ENCODE data around the gene FGFR2.

The FGFR2 gene

DNA sequence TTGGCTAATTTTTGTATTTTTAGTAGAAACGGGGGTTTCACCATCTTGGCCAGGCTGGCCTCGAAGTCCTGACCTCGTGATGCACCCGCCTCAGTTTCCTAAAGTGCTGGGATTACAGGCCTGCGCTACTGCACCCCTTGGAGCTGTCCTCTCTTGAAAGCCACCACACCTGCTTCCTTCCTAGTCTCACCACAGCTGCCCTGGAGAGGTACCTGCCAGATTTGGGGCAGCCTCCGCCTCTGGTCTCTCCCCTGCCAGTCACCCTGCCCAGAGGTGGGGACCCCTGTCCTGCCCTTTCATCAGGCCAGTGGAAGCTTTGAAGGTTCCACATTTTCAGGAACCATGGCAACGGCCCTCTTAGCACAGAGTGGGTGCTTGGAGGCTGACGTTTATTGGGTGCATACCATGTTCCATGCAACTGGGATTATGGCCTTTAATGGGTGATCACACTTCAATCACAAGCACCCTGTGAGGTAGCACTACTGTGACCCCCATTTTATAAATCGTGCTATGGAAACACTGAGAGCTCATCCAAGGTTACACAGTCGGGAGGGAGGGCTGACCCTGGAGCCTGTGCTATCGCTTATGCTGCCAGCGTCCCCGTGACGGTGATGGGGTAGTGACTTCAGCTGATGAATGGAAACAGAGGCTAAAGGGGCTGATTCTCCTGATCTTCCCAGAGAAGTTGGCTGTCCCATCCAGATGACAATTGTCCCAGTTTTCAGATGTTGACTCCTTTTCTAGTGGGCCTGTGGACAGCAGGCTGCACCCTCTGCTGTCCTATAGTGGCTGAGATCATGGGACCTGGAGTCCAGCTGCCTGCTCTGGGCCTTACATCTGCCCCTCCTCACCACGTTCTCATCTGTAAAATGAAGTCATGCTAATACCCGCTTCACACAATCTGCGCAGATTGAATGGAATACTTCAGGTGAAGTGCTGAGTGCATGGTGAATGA, 11.5 kb upstream of the FGFR2 start:
- DNase-seq = no peak

DNA sequence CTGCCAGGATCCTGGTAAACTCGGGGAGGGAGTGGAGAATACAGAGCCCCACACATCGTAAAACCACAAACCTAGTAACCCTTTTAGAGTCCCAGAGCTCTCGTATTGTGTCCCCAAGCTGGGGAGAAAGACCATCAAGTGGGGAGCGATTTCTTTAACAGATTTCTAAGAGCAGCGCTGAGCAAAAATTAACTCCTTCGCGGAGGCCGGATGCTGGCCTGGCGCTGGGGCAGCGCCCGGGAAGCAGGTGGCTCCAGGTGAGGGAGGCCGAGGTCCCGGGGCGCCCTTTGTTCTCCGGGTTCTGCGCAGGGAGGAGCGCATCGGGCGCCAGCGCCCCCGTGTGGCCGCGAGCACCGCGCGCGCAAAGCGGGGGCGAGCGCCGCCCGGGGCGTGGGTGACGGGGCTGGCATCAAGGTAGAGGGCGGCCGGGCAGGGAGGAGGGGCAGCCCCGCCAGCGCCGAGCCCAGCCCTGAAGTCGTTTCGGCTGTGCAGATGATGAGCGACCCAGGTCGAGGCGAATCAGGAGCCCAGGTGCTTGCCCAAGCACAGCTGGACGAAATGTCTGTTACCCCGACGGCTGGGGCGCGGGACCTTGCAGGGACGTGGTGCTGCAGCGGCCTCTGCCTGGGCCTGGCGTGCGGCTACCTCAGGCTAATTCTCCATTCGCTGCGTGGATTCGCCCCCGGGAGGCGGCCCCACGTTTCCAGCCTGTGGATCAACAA, 10.4 kb upstream of the FGFR2 start:
- DNase-seq = peak; percentile 51

DNA sequence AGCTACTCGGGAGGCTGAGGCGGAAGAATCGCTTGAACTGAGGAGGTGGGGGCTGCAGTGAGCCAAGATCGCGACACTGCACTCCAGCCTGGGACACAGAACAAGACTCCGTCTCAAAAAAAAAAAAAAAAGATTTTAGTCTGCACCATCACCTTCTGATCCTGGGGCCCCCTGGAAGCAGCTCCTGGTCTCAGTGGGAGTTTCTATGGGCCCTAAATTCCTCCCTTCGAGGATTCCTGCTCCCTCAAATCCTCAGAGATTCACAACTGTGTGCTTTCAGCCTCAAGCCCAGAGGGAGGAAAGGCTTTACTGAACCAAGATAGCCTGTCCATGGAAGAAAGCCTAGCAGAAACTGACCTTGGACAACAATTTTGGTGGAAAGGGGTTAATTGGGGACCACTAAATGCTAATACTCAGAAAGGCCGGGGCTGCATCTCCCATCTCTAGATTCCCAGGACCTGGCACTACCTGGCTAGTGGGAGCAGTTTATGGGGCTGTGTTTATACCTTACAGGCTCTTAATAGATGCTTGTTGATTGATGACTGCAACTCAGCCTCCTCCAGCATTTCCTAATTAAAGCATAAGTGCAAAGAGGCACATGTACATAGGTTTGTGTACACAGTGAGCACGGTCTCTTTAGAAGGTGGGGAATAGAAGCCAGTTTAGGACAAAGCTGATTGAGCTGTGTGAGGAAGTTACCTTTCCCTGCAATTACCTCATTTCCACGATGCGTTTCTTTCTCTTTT, 9.2 kb upstream of the FGFR2 start:
- DNase-seq = no peak

DNA sequence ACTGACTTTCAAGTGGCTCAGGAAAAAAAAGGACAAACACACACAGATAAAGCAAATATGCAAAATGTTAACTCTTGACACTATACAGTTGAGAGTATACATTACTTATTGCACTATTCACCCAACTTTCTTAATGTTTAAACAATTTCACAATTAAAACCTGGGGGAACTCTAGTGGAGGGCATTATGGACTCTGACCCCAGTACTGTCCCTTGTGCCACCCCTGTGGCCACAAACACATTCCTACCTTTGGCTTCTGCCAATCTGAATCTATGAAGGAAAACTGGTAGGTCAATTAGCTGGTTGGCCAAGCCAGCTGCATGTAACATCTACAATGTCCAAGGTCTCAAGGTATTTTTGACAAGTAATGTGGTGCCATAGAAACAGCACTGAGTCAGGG, 7.5 kb upstream of the FGFR2 start:
- no peak for DNase-seq

DNA sequence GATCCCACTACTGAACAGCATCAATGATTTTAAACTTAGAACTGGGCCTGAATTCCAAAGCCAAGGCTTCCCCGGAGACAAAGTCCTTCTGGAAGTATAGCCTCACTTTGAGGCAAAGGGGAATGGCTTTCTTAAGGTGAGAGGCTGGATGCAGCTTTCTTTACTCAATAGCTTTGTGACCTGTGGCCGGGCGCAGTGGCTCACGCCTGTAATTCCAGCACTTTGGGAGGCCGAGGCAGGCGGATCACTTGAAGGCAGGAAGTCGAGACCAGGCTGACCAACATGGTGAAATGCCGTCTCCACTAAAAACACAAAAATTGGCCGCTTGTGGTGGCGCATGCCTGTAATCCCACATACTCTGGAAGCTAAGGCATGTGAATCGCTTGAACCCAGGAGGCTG, 3.2 kb upstream of the FGFR2 start:
- DNase-seq = no peak

DNA sequence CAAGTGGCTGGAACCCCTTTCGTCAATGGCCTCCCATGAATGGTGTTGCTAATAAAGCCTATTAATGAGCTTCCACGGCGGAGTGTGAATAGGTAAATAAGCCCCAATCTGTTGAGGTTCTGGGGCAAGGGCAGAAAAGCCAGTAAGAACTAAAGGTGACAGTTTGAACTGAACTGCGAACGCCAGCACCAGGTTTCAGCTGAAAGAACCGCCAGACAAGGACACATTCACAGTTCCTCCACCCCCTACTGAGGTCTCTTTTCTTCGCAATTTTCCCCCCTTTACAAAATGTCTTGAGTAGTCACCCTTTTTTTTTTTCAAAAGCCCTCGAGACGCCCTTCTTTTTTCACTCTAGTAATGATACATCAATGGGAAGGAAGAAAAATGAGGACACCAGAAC, 2.4 kb upstream of the FGFR2 start:
- no peak for DNase-seq

DNA sequence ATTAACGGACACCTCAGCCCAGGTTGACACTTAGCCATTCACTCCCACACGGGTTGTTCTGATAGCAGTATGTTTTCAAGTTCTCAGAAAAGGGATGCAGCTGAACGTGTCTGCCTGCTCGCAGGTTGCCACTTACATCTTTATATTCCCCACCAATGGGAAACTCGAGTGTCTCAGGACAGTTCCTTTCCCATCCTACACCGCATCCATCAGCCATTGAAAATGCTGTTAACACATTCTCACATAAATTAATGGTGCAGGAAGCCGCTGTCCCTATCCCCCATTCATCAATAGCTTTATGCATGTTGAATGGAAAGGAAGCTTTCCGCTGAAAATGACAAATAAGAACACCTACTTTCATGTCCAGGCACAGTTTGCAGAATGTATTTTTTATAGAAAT, 1.7 kb upstream of the FGFR2 start:
- no peak for DNase-seq

DNA sequence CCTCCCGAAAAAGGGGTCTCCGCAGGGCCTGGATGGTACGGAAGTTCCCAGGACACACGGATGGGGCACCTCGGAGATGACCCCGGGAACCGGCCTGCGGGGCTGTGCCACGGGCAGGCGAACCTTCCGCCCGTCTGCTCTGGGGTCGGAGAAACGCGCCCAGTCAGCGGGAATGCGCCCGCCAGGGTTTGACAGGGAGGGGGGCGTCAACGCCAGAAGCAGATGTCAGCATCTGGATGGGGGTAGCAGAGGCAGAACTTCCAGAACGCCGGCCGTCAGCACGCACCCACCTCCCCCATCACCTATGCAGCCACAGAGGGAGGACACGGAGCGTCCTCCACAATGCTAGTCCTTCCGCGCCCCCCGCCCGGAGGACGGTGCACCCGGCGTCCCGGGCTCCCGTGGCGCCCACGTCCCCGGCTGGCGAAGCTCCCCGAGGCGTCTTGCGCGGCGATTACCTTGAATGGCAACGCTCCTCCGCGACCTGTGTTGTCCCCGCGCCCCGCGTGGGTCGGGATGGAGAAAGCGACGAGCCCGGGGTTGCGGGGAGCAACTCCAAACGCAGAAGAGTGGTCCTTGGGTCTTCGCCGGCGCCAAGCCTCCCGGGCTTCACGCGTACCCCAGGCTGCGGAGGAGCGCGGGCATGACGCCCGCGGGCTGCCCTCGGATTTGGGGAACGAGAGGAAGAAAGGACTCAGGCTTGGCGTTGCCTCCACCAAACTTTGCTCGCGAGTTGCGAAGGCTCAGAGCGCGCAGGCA, 561 bp downstream of the FGFR2 start:
- no peak for DNase-seq

DNA sequence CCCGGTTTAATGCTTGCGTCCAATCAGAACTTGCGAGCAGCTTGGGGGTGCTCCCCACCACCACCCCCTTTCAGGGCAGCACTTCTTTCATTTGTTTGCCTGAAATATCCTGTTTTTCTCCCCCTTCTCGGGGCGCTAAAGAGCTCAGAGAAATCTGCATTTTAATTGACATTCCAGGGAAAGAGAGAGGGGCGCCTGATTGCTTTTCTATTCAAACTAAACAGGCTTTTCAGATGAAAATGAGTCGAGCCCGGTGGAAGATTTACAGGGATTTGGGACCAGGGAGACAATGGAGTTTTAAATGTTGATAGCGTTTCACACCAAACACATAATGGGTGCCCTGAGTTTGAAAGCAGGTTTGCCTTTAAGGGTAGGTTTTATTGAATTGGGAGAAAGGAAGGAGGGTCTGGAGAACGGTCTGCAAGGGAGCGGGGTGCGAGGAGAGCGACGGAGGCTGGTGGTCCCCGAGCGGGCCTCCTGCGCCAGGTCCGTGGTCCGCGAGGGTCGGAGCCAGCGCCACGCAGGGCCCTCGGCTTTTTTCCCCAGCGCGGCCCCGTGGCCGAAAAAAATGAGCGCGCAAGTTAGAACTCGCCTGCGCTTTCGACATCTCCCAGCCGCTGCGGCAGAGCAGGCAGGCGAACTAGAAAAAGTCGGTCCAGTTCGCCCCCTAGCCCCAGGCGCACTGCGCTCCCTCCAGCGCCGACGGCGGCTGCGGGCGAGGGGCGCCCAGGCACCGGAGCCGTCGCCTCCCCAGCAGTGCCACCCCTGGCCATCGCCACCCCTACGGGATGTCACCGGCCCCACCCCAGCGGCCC, 1.3 kb downstream of the FGFR2 start:
- DNase-seq = no peak

DNA sequence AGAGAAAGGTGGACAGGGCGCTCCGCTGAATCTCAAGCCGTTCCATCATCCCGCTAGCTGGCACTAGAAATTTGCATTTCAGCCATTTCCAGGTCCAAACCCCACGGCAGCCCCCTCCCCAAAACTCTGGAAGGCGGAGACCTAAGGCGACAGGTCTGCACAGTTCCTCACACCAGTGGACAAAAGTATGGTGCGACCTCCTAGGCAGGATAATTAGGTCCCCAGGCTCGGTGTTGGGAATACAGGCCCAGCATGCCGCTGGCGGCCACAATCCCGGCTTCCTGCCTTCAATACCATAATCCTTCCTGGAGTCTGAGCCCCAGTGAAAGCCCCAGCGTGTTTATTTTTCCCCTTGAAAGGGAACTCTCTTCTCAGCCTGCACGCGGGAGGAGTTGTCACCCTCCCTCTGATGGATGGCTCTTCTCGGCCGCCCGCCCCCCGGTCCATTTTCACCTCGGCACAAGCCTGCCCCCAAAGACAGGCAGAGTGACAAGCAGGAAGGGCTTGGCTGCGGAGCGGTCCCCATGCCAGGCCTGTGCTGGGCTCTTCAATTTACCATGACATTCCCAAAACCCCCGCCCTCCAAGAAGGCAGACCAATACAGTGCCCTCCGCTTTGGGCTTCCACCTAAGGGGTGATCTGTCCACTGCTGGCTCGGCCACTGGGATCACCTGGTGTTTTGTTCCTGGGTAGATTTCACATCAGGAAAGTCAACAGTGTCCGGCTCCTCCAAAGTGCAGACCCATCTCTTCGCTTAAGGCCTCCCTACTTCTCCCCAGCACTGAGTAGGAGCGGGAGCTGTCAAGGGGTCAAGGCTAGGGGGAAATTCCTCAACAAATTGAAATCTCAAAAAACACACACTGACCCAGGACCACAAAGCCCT, 2.2 kb downstream of the FGFR2 start:
- DNase-seq = no peak

DNA sequence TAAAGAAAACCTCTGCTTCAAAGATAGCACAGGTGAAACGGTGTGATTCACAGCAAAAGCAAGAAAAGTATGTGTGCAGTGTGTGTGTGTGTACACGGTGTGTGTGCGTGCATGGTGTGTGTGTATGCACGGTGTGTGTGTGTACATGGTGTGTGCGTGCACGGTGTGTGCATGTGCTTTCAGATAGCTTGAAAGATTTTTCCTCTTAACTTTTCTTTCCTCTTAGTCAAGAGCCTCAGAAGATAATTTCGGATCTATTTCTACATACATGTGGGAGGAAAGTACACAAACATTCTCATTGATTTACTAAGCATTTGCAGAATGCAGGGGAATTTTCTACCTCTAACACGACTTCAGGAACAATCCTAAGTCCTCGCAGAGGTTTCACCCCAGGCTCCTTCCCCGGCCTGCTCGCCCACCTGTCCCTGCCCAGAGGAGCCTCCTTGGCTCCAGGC, 2.9 kb downstream of the FGFR2 start:
- DNase-seq = no peak

DNA sequence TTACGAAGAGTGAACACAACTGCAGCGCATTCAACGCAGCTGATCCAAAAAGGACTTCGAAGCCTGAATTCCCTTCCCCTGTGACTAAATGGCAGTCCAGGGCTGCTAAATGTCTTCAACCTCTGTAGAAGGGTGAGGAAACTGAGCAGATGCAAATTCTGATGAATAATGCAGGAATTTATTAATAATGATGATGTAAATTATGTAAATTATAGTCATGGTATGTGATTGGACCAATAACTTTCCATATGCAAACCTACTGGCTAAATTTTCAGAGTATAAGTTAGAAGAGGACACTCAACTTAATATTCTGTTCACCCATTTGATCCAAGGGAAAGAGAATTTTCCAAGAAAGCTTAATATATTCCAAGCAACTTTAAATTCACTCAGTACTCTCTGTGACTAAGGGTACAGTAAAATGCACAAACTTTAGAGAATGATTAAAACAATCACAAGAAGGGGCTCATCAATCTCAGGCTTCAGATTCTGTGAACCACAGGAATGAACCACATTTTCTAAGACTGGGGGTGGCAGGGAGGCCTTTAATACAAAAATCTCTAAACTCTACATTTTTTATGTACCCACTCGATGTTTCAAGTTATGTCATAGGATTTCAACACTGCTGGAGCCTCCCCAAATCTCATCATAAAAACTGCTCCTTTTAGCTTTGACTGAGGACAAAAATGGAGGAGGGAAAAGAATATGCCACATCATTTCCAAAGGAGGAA, 3.5 kb downstream of the FGFR2 start:
- DNase-seq = no peak

DNA sequence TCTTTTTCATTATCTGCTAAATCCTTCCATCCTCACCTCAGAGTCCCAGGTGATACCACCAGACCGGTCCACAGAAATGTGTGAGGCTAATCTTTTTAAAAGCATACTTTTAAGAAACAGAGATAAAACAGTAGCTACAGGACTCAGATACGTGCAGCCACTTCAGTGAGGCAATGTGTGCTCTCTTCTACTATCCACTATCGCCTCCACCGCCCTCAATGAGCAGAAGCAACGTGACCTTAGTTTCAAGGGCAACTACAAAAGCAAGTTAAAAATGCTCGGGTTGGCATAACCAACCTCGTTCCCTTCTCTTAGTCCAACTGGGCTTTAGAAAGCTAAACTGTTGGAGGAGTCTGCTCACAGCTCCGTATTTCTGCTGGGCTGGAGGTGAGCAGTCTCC, 4.2 kb downstream of the FGFR2 start:
- no peak for DNase-seq

DNA sequence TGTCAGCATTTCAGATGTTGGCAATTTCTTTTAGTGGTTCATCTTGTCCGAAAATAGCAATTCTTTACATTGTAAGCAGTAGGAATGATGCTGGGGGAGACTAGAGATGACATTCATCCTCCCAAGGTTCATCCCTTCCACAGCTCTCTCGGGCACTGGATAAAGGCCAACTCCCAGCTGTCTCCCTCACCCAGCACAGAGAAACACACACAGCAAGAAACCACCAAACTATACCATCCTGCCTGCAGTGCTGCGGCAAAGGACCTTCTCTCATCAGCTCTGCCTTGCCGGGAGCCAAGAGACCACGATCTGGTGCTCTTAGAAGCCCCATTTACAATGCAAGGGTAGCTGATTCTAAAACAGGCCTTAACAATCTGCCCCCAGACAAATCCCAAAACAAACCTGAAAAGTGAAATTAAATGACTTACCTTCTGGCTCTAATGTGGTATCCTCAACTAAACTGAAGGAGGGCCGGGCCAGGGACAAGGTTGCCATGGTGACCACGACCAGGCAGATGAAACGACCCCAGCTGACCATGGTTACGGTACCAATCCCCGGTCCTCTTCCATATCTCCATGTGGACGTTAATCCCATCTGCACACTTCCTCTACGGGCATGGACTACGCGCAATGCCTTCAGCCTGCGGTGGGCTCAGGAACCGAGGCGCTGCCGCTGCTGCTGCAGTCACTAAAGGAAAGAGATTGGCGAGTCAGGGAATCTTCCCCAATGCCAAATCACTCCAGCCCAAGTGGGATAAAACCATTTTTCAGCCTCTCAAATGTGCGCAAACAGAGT, 4.8 kb downstream of the FGFR2 start:
- DNase-seq = no peak

DNA sequence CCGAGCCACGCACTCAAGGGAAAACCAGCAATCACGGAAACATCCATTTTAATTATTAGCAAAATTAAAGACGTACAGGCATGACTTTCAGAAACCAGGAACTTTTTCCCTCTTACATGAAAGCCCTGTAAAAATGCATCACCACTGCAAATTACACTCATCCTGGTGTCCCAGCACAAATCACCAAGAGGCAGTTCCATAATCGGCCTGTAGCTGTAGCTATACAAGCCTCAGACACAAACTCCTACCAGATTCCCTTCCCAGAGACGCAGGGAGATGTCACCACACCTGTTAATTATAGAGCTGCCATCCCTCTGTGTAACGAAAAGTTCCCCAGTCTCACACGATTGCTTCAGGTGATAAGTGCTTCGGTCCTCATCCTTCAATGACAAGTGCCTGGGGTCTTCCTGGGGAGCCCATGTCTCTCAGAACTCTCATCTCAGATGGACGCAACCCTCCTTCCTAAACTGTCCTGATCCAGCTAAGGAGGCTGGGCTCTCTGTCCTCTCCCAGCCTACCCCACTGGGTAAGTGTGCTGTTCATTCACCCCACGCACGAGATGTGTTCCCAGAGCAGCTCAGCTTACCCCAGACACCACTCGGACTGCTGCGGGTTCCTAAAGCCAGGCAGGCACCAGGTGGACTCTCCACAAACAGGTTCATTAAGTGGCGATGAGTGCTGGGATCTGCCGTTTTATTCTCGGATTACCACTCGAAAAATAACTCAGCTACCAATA, 5.9 kb downstream of the FGFR2 start:
- DNase-seq = no peak

DNA sequence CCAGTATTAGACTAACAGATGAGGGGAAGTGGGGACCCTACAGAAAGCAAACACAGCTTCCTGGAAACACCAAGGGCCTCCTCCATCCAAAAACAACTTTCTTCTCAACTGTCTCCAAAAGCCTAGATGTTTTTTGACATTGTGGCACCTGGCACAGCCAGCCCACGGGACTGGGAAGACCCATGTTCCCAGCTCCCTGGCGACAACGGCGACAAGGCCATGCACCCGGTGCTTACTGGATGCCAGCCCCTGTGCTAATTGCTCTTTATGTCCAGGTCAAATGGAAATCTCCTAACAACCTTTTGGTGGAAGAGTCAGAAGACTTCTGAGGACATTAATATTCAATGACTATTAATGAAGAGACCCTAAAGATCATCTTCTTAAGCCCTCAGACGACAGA, 7.1 kb downstream of the FGFR2 start:
- no peak for DNase-seq

DNA sequence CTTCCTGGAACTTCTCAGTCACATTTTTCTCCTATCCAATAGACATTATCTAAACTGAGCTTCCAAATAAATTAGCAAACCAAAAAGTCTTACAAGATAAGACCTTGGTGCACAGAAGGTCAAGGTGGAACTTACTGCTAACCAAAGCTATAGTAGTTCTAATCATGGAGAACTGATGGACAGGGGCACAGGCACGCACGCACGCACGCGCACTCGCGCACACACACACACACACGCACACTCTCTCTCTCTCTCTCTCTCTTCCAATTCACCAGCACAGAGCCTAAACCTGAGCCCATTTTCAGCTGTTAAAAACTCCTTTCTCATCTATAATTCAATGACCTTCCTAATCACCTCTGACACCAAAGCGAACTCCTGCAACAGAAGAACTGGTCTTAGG, 7.5 kb downstream of the FGFR2 start:
- no peak for DNase-seq

DNA sequence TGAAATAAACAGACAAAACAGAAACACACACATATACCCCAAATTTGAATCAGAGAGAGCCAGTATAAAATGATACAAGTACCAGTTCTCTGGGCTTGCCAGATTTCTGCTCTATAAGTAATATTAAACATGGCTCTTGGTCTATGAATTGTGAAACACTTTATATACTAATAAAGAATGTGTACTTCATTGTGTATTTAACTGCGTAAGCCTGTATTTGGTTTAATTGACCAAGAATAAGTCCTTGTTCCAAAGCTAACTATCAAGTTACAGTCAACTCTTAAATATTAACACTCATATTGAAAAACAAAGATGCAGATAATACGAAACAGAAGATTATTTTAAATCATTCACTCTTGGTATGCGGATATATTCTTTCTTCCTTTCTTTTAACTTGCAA, 8.7 kb downstream of the FGFR2 start:
- DNase-seq = no peak
